Urinary bladder (tissue), 4 donors: ENCODE data around the gene LSM5. TPM values are rescaled to one million over a fixed set of nuclear protein-coding genes. Genes with fewer than 3 reads are reported as not detected.
"Not testable (repeated sequence)": the region's sequence is repeated elsewhere in the genome, so short reads cannot be mapped to it uniquely, and the experiment has no call there.

Experiments used
- DNase-seq: peaks from one replicate; pipeline ENCODE4 v3.0.0-alpha.2; 2015; ENCODE audit errors: extremely low spot score
- H3K27ac ChIP-seq: one replicate; pipeline ENCODE4 v1.5.1; 2013; ENCODE audit warnings: low read depth, mild to moderate bottlenecking, moderate library complexity
- H3K36me3 ChIP-seq: one replicate; pipeline ENCODE4 v1.6.1; 2013; ENCODE audit warnings: mild to moderate bottlenecking, moderate library complexity; ENCODE audit not compliant: insufficient read depth
- H3K4me1 ChIP-seq: one replicate; pipeline ENCODE4 v1.6.1; 2013; ENCODE audit warnings: mild to moderate bottlenecking, moderate library complexity; ENCODE audit not compliant: insufficient read depth
- H3K4me3 ChIP-seq: one replicate; pipeline ENCODE4 v1.5.1; 2013; ENCODE audit warnings: low read depth, low read length
- WGBS: extraction: QIAGEN DNeasy Blood & Tissue Kit; methylation state at CpG from one replicate; pipeline ENCODE4 v1.1.7; 2013; 5-methylcytosine and 5-hydroxymethylcytosine counted together
- polyA plus RNA-seq: library from polyadenylated mRNA; stranded (reverse); fragments of 200-250 nt; gene quantifications from one replicate; pipeline ENCODE4 v1.2.3, GENCODE V29; 2013
- total RNA-seq: library from RNA; depleted of rRNA; stranded (reverse); fragments of >200 nt; gene quantifications from one replicate; pipeline ENCODE4 v1.2.3, GENCODE V29; 2014
- donor health status: healthy with polysubstance abuse.
- donor health status: healthy.

The LSM5 gene
- total and polyA plus RNA-seq, 2 donors, result 34.1 to 44.1 TPM

DNA sequence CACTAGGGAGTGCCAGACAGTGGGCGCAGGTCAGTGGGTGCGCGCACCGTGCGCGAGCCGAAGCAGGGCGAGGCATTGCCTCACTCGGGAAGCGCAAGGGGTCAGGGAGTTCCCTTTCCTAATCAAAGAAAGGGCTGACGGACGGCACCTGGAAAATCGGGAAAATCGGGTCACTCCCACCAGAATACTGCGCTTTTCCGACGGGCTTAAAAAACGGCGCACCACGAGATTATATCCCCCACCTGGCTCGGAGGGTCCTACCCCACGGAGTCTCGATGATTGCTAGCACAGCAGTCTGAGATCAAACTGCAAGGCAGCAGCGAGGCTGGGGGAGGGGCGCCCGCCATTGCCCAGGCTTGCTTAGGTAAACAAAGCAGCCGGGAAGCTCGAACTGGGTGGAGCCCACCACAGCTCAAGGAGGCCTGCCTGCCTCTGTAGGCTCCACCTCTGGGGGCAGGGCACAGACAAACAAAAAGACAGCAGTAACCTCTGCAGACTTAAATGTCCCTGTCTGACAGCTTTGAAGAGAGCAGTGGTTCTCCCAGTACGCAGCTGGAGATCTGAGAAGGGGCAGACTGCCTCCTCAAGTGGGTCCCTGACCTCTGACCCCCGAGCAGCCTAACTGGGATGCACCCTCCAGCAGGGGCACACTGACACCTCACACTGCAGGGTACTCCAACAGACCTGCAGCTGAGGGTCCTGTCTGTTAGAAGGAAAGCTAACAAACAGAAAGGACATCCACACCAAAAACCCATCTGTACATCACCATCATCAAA lies 25.4 kb downstream of the LSM5 start:
- not testable (repeated sequence) for H3K4me1 ChIP-seq, DNase-seq, H3K4me3 ChIP-seq, H3K27ac ChIP-seq, H3K36me3 ChIP-seq
- 88% methylated on average over 13 of the region's 30 CpGs for WGBS

DNA sequence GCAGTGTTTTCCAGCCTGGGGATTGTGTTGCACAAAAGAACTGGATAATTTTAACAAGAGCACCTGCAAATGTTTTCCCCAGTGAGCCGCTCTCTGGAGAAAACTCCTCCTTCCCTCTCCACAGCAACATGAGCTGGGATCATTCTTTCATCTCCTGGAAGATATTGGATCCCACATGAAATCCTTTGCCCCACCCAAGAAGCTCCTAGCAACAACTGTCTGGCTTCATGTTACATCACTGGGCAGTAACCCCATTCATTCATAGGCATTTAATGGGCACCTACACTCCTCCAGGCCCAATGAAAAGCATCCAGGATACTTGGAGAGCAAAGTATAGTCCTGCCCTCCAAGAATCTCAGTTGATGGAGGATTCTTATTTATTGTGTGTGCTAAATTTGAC lies 27.2 kb downstream of the LSM5 start:
- Histone ChIP-seq H3K27ac (no peak overlapping the region), H3K4me3 (no peak overlapping the region), H3K4me1 (no peaks in the 10 kb centered on the region), H3K36me3 (no peaks in the 10 kb centered on the region)
- DNase-seq, result no peak
- 56% methylated on average over 1 of the region's 1 CpG for WGBS

DNA sequence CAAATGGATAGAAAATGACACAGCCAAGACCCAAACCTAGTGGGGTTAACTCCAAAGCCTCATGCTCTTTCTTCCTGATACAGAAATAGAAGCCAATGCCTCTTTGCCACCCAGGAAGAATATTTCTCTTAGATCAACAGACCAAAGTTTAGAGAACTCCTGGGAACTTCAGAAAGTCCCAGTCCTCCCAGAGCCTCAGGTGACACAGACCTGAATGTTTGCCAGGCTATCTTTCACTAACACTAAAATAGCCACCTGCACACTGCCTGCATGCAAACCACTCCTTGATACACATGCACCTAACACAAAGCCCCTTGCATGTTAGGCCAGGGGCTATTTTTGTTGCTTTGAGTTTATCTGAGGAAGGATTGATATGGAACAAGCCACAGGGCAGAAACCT lies 27.7 kb downstream of the LSM5 start:
- Histone ChIP-seq H3K27ac (no peak overlapping the region), H3K4me1 (no peaks in the 10 kb centered on the region), H3K4me3 (no peak overlapping the region), H3K36me3 (no peaks in the 10 kb centered on the region)
- no peak for DNase-seq

DNA sequence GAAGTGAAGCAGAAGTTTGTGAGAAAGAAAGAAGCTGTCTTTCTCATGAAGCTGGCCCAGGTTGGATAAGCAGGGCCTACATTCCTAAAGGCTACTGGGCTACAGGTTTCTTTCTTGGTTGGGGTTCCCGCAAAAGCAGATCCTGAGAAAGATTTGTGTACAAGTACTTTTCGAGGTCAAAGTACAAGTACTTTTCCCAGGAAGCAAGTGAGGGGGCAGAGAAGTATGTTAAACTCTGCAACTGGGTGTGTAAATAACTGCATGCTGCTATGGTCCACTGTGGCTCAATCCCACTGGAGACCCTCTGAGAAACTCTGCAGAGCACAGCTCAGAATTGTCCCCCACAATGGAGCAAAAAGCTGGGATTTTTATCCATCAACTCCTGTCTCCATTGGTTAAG lies 28.7 kb downstream of the LSM5 start:
- WGBS, result 83% methylated on average over 2 of the region's 2 CpGs
- no peak overlapping the region for H3K27ac ChIP-seq
- H3K4me3 ChIP-seq, result no peak overlapping the region
- no peaks in the 10 kb centered on the region for H3K36me3 ChIP-seq
- no peaks in the 10 kb centered on the region for H3K4me1 ChIP-seq
- DNase-seq, result no peak

GRCh38 chr7:32459788-32460187 lies 30.4 kb downstream of the LSM5 start:
- Histone ChIP-seq H3K27ac (no peak overlapping the region), H3K4me1 (no peaks in the 10 kb centered on the region), H3K36me3 (no peaks in the 10 kb centered on the region), H3K4me3 (no peak overlapping the region)
- 88% methylated on average over 2 of the region's 2 CpGs for WGBS
- DNase-seq, result no peak

DNA sequence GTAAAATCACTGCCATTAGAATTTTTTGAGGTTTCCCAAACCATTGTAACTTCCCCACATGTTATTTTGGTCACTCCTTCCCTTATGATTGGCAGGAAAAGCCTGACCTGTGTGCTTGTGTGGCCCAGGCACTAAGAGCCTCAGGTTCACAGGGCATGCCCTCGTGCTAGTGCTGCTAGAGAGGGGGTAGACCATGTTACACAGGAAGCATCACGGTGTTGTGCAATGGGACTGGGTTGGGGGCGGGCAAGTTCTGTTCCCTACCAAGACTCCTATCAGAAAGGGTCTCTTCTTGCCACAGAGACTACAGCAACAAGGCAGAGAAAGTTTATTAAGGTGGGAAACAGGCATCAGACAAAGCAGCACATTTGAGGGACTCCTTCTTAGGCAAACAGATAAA lies 32.2 kb downstream of the LSM5 start:
- 74% methylated on average over 3 of the region's 3 CpGs for WGBS
- H3K36me3 ChIP-seq, result no peaks in the 10 kb centered on the region

DNA sequence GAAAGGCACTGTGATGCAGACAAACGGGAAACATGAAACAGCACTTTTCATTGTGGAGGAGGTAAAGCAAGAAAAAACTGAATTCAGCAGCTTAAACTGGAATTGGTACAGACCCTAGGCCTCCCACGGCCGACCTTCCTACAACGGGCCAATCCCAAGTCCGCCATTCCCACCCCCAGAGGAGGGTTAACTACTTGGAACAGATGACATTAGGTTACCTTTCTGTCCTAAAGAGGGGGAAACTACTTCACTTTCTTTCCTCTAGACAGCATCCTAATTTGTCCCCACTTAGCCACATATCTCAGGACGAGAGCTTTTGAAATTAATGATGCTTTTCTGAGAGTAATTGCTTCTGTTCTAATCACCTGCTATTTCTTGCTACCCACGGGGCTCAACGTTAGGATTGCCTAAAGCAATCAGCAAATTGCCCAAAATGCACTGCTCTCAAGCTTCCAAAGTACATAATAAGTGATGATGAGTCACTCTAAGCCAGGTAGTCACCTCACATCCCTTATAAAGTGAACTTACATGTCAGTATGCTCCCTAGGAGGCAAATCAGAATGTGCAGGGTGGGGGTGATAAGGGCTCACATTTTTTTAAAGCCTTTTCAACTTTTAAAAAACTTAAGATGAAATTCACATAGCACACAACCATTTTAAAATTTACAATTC lies 36.7 kb downstream of the LSM5 start:
- H3K4me3 ChIP-seq, result no peak overlapping the region
- H3K4me1 ChIP-seq, result no peaks in the 10 kb centered on the region
- DNase-seq, result no peak
- no peaks in the 10 kb centered on the region for H3K36me3 ChIP-seq
- H3K27ac ChIP-seq, result no peak overlapping the region
- WGBS, result 64% methylated on average over 8 of the region's 8 CpGs

More for the DNA sequence above, 32.2 kb downstream of the LSM5 start:
- Histone ChIP-seq H3K4me1 (no peaks in the 10 kb centered on the region), H3K4me3 (no peak overlapping the region), H3K27ac (no peak overlapping the region)
- no peak for DNase-seq

- DNase-seq, result no peak
- no peaks in the 10 kb centered on the region for H3K36me3 ChIP-seq
- no peaks in the 10 kb centered on the region for H3K4me1 ChIP-seq
- WGBS, result 68% methylated on average over 2 of the region's 2 CpGs
- no peak overlapping the region for H3K27ac ChIP-seq
- H3K4me3 ChIP-seq, result no peak overlapping the region
Measured at GRCh38 chr7:32447218-32447617, 43.0 kb downstream of the LSM5 start.

DNA sequence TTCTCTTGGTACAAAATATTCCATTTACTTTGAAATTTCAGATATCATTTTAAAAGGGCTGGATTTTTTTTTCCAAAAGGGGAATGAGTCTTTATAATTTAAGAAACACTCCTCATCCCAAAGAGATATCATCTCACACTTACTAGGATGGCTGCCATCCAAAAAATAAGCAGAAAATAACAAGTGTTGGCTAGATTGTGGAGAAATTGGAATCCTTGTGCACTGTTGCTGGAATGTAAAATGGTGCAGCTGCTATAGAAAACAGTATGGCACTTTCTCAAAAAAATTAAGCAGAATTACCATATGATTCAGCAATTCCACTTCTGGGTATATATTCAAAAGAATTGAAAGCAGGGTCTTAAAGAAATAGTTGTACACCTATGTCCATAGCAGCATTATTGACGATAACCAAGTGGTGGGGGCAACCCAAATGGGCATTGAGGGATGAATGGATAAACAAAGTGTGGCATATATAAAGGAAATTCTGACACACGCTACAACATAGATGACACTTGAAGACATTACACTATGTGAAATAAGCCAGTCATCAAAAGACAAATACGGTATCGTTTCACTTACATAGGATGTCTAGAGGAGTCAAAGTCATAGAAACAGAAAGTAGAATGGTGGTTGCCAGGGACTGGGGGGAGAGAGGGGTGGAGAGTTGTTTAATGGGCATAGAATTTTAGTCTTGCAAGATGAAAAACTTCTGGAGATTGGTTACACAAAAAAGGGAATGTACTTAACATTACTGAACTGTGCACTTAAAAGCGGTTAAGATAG lies 53.8 kb downstream of the LSM5 start:
- no peaks in the 10 kb centered on the region for H3K36me3 ChIP-seq
- DNase-seq, result no peak
- H3K4me1 ChIP-seq, result no peaks in the 10 kb centered on the region
- no peak overlapping the region for H3K4me3 ChIP-seq
- WGBS, result 90% methylated on average over 5 of the region's 5 CpGs
- H3K27ac ChIP-seq, result no peak overlapping the region

Other genes starting within 250 kb of the LSM5 start
- 33.5 TPM for gene AVL9, start 5.1 kb upstream of the LSM5 start, total RNA-seq
- gene AVL9, start 5.1 kb upstream of the LSM5 start, polyA plus RNA-seq, result 14.2 TPM